ENCODE results near the gene KLK6.
"Not testable (repeated sequence)": the region's sequence is repeated elsewhere in the genome, so short reads cannot be mapped to it uniquely, and the experiment has no call there.

The KLK6 gene

GRCh38 chr19:50984416-50984815, 15.0 kb upstream of the KLK6 start:
- not testable (repeated sequence) for DNase-seq

GRCh38 chr19:50983625-50984292, 14.4 kb upstream of the KLK6 start, which contains the start of gene KLK7:
Gene KLK7, minus strand, starts transcription at chr19:50983917. Its CDS starts 1,518 bp downstream, at chr19:50982399.
- peak; percentile 36 for DNase-seq

GRCh38 chr19:50982186-50982585, 12.8 kb upstream of the KLK6 start:
- DNase-seq, result no peak

GRCh38 chr19:50981587-50982146, 12.3 kb upstream of the KLK6 start:
- DNase-seq, result no peak

GRCh38 chr19:50980208-50980607, 10.8 kb upstream of the KLK6 start:
- no peak for DNase-seq

GRCh38 chr19:50979758-50980157, 10.4 kb upstream of the KLK6 start:
- DNase-seq, result no peak

- no peak for DNase-seq
Observed at GRCh38 chr19:50978772-50979390, 9.5 kb upstream of the KLK6 start.

GRCh38 chr19:50977626-50978025, 8.2 kb upstream of the KLK6 start:
- no peak for DNase-seq

- DNase-seq, result no peak
Observed at GRCh38 chr19:50975766-50976165, 6.4 kb upstream of the KLK6 start.

GRCh38 chr19:50974702-50975556, 5.5 kb upstream of the KLK6 start:
- DNase-seq, result no peak

GRCh38 chr19:50972795-50973376, 3.5 kb upstream of the KLK6 start:
- no peak for DNase-seq

- DNase-seq, result not testable (repeated sequence)
Observed at GRCh38 chr19:50969810-50970209, 419 bp upstream of the KLK6 start.

GRCh38 chr19:50968716-50969412, 527 bp downstream of the KLK6 start:
- DNase-seq, result no peak

- DNase-seq, result no peak
Observed at GRCh38 chr19:50967929-50968715, 1.3 kb downstream of the KLK6 start.

GRCh38 chr19:50964266-50964665, 5.1 kb downstream of the KLK6 start:
- no peak for DNase-seq

- DNase-seq, result no peak
Observed at GRCh38 chr19:50963381-50963780, 6.0 kb downstream of the KLK6 start.

- DNase-seq, result no peak
Observed at GRCh38 chr19:50962245-50962644, 7.1 kb downstream of the KLK6 start.

- DNase-seq, result no peak
Observed at GRCh38 chr19:50959731-50960500, 9.5 kb downstream of the KLK6 start.

GRCh38 chr19:50957587-50957986, 11.8 kb downstream of the KLK6 start:
- DNase-seq, result no peak

GRCh38 chr19:50952910-50953309, 16.5 kb downstream of the KLK6 start, which contains the start of gene KLK5:
Gene KLK5, minus strand, starts transcription at chr19:50953038. Its CDS starts 381 bp downstream, at chr19:50952657.
- DNase-seq, result no peak

GRCh38 chr19:50949861-50950260, 19.5 kb downstream of the KLK6 start:
- DNase-seq, result no peak
